ENCODE results near the gene VPS37D.
"Not testable (repeated sequence)": the region's sequence is repeated elsewhere in the genome, so short reads cannot be mapped to it uniquely, and the experiment has no call there.

VPS37D gene

GRCh38 chr7:73667344-73668102 lies at the start of gene VPS37D:
VPS37D (plus strand) TSS chr7:73667831; CDS start chr7:73667959, 128 bp downstream.
- DNase-seq = no peak

GRCh38 chr7:73618538-73618937 lies 49.1 kb upstream of the VPS37D start:
- no peak for DNase-seq

- not testable (repeated sequence) for DNase-seq
Measured at GRCh38 chr7:73619394-73619793, 48.2 kb upstream of the VPS37D start.

- no peak for DNase-seq
Measured at GRCh38 chr7:73621168-73622063, 46.2 kb upstream of the VPS37D start.

- no peak for DNase-seq
Measured at GRCh38 chr7:73622527-73622908, 45.1 kb upstream of the VPS37D start.

- no peak for DNase-seq
Measured at GRCh38 chr7:73622909-73623797, 44.5 kb upstream of the VPS37D start.

GRCh38 chr7:73623798-73624668 lies 43.6 kb upstream of the VPS37D start, which contains the start of gene MLXIPL:
MLXIPL (minus strand) TSS chr7:73624522; CDS start chr7:73624492, 30 bp downstream.
- no peak for DNase-seq

- no peak for DNase-seq
Measured at GRCh38 chr7:73624669-73625001, 43.0 kb upstream of the VPS37D start.

GRCh38 chr7:73625276-73625675 lies 42.4 kb upstream of the VPS37D start:
- DNase-seq = no peak

- no peak for DNase-seq
Measured at GRCh38 chr7:73626814-73627213, 40.8 kb upstream of the VPS37D start.

GRCh38 chr7:73628504-73628903 lies 39.1 kb upstream of the VPS37D start:
- DNase-seq = no peak

GRCh38 chr7:73631558-73631957 lies 36.1 kb upstream of the VPS37D start:
- no peak for DNase-seq

- DNase-seq = no peak
Measured at GRCh38 chr7:73633323-73633722, 34.3 kb upstream of the VPS37D start.

GRCh38 chr7:73633844-73634243 lies 33.8 kb upstream of the VPS37D start:
- no peak for DNase-seq

- no peak for DNase-seq
Measured at GRCh38 chr7:73635428-73636200, 32.0 kb upstream of the VPS37D start.

- no peak for DNase-seq
Measured at GRCh38 chr7:73638911-73639310, 28.7 kb upstream of the VPS37D start.

GRCh38 chr7:73642834-73643233 lies 24.8 kb upstream of the VPS37D start:
- no peak for DNase-seq

- no peak for DNase-seq
Measured at GRCh38 chr7:73644688-73645286, 22.8 kb upstream of the VPS37D start.

- DNase-seq = no peak
Measured at GRCh38 chr7:73645643-73646174, 21.9 kb upstream of the VPS37D start.

All from SHP77 treated with DMSO at 0.1 percent for 48 hours (cell line).